Motor neuron (in vitro differentiated cells): ENCODE data around the gene SH3BP4. TPM values are rescaled to one million over a fixed set of nuclear protein-coding genes. Genes with fewer than 3 reads are reported as not detected.

ENCODE experiments used
- ATAC-seq, 8 experiments: fragments of 200-7000 bp; cut with Tn5 transposase; replicated peaks in 6 of 8; 2 replicates each; pipeline ENCODE4 v1.8.0; 2021; ENCODE audit warnings: mild to moderate bottlenecking in 8 of 8, moderate library complexity in 8 of 8
- H3K27ac ChIP-seq, 2 donors: fragments of 250-450 bp; sonication (Bioruptor Pico); 2 replicates each; pipeline ENCODE4 v1.9.0; 2021; ENCODE audit warnings: antibody characterized with exemption in 2 of 2, mild to moderate bottlenecking in 2 of 2, moderate library complexity in 1 of 2
- H3K4me1 ChIP-seq, 2 donors: fragments of 250-450 bp; sonication (Bioruptor Pico); replicated peaks in 1 of 2; 2 replicates each; pipeline ENCODE4 v1.6.1; 2021; ENCODE audit warnings: antibody characterized with exemption in 2 of 2, mild to moderate bottlenecking in 2 of 2, moderate library complexity in 1 of 2
- H3K4me3 ChIP-seq, 5 donors: fragments of 250-450 bp; sonication (Bioruptor Pico); 2 replicates each; pipeline ENCODE4 v1.9.0; 2021; ENCODE audit warnings: antibody characterized with exemption in 5 of 5, mild to moderate bottlenecking in 5 of 5, moderate library complexity in 4 of 5
- WGBS, 10 experiments: fragments of 450-650 bp; shearing (Covaris generic); methylation state at CpG; one replicate each; pipeline ENCODE4 v1.0.0; 2022; 5-methylcytosine and 5-hydroxymethylcytosine counted together
- in situ Hi-C, 9 experiments: fragments of 400-800 bp; cut with MboI; loops; one replicate each; pipeline ENCODE4 v1.15.0; 2021; ENCODE audit warnings: low sequenced_read_pairs in 9 of 9, low pct_unique_long_range_greater_than_20kb in 2 of 9; ENCODE audit not compliant: unreplicated experiment in 9 of 9
- total RNA-seq, 8 experiments: library from RNA; unstranded; fragments of 300-600 nt; gene quantifications; 2 replicates each; pipeline versions ENCODE4 v1.2.3 to v1.2.4, GENCODE V29; 2022

SH3BP4 gene
- total RNA-seq, 8 experiments from 2014 or later, result 16.7 to 41.1 (median 26.7) TPM

- in situ Hi-C loops, result no loop called here
- 20 to 99% (median 91%) methylated on average over 1 to 8 of the region's 10 CpGs; no CpG with 5 or more reads in 2 of the 10 experiments for WGBS, 10 experiments
- peaks cover 29 to 30% of the 10 kb centered on the region in 2 donors for H3K4me1 ChIP-seq
- H3K27ac ChIP-seq, result no peak overlapping the region
- ATAC-seq, result no peak
- H3K4me3 ChIP-seq, result no peak overlapping the region
Measured at GRCh38 chr2:235061656-235062055, 109.8 kb downstream of the SH3BP4 start.

- peak in 4 of 8 experiments; percentile 11 to 57 (median 21) for ATAC-seq
- in situ Hi-C loops, result no loop called here
- 23 to 65% (median 56%) methylated on average over 1 to 13 of the region's 17 CpGs; no CpG with 5 or more reads in 3 of the 10 experiments for WGBS, 10 experiments
- peaks cover 36 to 47% of the 10 kb centered on the region in 2 donors for H3K4me1 ChIP-seq
- H3K4me3 ChIP-seq, result no peak overlapping the region
- no peak overlapping the region for H3K27ac ChIP-seq
Measured at GRCh38 chr2:235063471-235063961, 111.7 kb downstream of the SH3BP4 start.

GRCh38 chr2:235064976-235065375, 113.2 kb downstream of the SH3BP4 start:
- peak in 3 of 8 experiments; percentile 31 to 54 (median 42) for ATAC-seq
- in situ Hi-C loops, result no loop called here

GRCh38 chr2:235066490-235066889, 114.7 kb downstream of the SH3BP4 start:
- no peak overlapping the region for H3K4me3 ChIP-seq
- peaks cover 36 to 52% of the 10 kb centered on the region in 2 donors for H3K4me1 ChIP-seq
- in situ Hi-C loops, result no loop called here
- peak overlapping the region in 1 of 2 donors; percentile 31 for H3K27ac ChIP-seq
- no peak for ATAC-seq
- WGBS, 10 experiments, result 26 to 100% (median 68%) methylated on average over 1 to 4 of the region's 4 CpGs; no CpG with 5 or more reads in 1 of the 10 experiments

More at GRCh38 chr2:235064976-235065375, 113.2 kb downstream of the SH3BP4 start:
- Histone ChIP-seq H3K4me1 (peaks cover 36 to 50% of the 10 kb centered on the region in 2 donors), H3K4me3 (no peak overlapping the region), H3K27ac (no peak overlapping the region)
- 40 to 80% (median 63%) methylated on average over 1 to 7 of the region's 7 CpGs for WGBS, 10 experiments

- in situ Hi-C loops, result no loop called here
- ATAC-seq, result peak in 5 of 8 experiments; percentile 44 to 92 (median 89)
- Histone ChIP-seq H3K27ac (peak overlapping the region in 1 of 2 donors; percentile 31), H3K4me3 (no peak overlapping the region), H3K4me1 (peaks cover 36 to 52% of the 10 kb centered on the region in 2 donors)
- WGBS, 10 experiments, result 25 to 67% (median 42%) methylated on average over 1 to 3 of the region's 4 CpGs; no CpG with 5 or more reads in 6 of the 10 experiments
Measured at GRCh38 chr2:235066895-235067294, 115.1 kb downstream of the SH3BP4 start.

- in situ Hi-C loops, result no loop called here
- 77 to 100% (median 89%) methylated on average over 1 to 3 of the region's 3 CpGs; no CpG with 5 or more reads in 1 of the 10 experiments for WGBS, 10 experiments
- H3K27ac ChIP-seq, result no peak overlapping the region
- H3K4me1 ChIP-seq, result peaks cover 37 to 48% of the 10 kb centered on the region in 2 donors
- no peak for ATAC-seq
- H3K4me3 ChIP-seq, result no peak overlapping the region
Measured at GRCh38 chr2:235068701-235069100, 116.9 kb downstream of the SH3BP4 start.

- Histone ChIP-seq H3K4me3 (no peak overlapping the region), H3K4me1 (peaks cover 39 to 46% of the 10 kb centered on the region in 2 donors), H3K27ac (no peak overlapping the region)
- peak in 5 of 8 experiments; percentile 25 to 62 (median 44) for ATAC-seq
- in situ Hi-C loops, result no loop called here
Measured at GRCh38 chr2:235070063-235070706, 118.4 kb downstream of the SH3BP4 start.

GRCh38 chr2:235073868-235074413, 122.1 kb downstream of the SH3BP4 start:
- no peak overlapping the region for H3K27ac ChIP-seq
- in situ Hi-C loops, result no loop called here
- peaks cover 21 to 27% of the 10 kb centered on the region in 2 donors for H3K4me1 ChIP-seq
- ATAC-seq, result peak in 5 of 8 experiments; percentile 15 to 85 (median 76)
- WGBS, 10 experiments, result 29 to 100% (median 67%) methylated on average over 1 to 6 of the region's 6 CpGs; no CpG with 5 or more reads in 1 of the 10 experiments
- H3K4me3 ChIP-seq, result no peak overlapping the region

- Histone ChIP-seq H3K4me3 (no peak overlapping the region), H3K27ac (no peak overlapping the region), H3K4me1 (peaks cover 15 to 27% of the 10 kb centered on the region in 2 donors)
- in situ Hi-C loops, result no loop called here
- 0 to 100% (median 88%) methylated on average over 1 to 5 of the region's 5 CpGs; no CpG with 5 or more reads in 2 of the 10 experiments for WGBS, 10 experiments
- ATAC-seq, result peak in 1 of 8 experiments; percentile 44
Measured at GRCh38 chr2:235077046-235077445, 125.2 kb downstream of the SH3BP4 start.

- H3K4me1 ChIP-seq, result peaks cover 24 to 37% of the 10 kb centered on the region in 2 donors
- no peak for ATAC-seq
- WGBS, 10 experiments, result 17 to 100% (median 43%) methylated on average over 1 to 4 of the region's 4 CpGs; no CpG with 5 or more reads in 3 of the 10 experiments
- H3K27ac ChIP-seq, result no peak overlapping the region
- in situ Hi-C loops, result no loop called here
- H3K4me3 ChIP-seq, result no peak overlapping the region
Measured at GRCh38 chr2:235078182-235078581, 126.4 kb downstream of the SH3BP4 start.

- Histone ChIP-seq H3K4me1 (peaks cover 21 to 32% of the 10 kb centered on the region in 2 donors), H3K27ac (no peak overlapping the region), H3K4me3 (no peak overlapping the region)
- in situ Hi-C loops, result no loop called here
- 56 to 100% (median 80%) methylated on average over 1 to 6 of the region's 8 CpGs; no CpG with 5 or more reads in 3 of the 10 experiments for WGBS, 10 experiments
- no peak for ATAC-seq
Measured at GRCh38 chr2:235078914-235079472, 127.2 kb downstream of the SH3BP4 start.

- H3K4me1 ChIP-seq, result peaks cover 15 to 27% of the 10 kb centered on the region in 2 donors
- no peak overlapping the region for H3K4me3 ChIP-seq
- ATAC-seq, result peak in 2 of 8 experiments; percentile 48 to 90
- in situ Hi-C loops, result no loop called here
- H3K27ac ChIP-seq, result no peak overlapping the region
- WGBS, 10 experiments, result 0 to 100% (median 82%) methylated on average over 1 to 2 of the region's 2 CpGs
Measured at GRCh38 chr2:235080101-235080500, 128.3 kb downstream of the SH3BP4 start.
